ENCODE measurements around the gene MAP2K6. TPM values are rescaled to one million over a fixed set of nuclear protein-coding genes. Genes with fewer than 3 reads are reported as not detected.

The MAP2K6 gene
- polyA plus RNA-seq, 1 donor (not counting 4 experiments of a cell fraction or from before 2014, with no cell fraction given): 0.39 TPM

GRCh38 chr17:69434164-69434579, 19.7 kb downstream of the MAP2K6 start:
- DNase-seq (ENCODE audit: low read depth, low spot score) (peak; percentile 45), FAIRE-seq (peak; percentile 85)
- Histone ChIP-seq H3K79me2 (ENCODE audit: control insufficient read depth, insufficient read depth, low read length) (no peaks in the 10 kb centered on the region), H3K27me3 (ENCODE audit: control insufficient read depth, extremely low read depth, insufficient read depth, low read length) (no peaks in the 10 kb centered on the region), H4K20me1 (ENCODE audit: control insufficient read depth, extremely low read depth, insufficient read depth, low read length) (no peaks in the 10 kb centered on the region), H3K9ac (ENCODE audit: control insufficient read depth, extremely low read depth, insufficient read depth, low read length) (no peak overlapping the region), H3K36me3 (ENCODE audit: control insufficient read depth in 2 of 2, extremely low read depth in 1 of 2, insufficient read depth in 2 of 2, low read length in 2 of 2) (no peaks in the 10 kb centered on the region), H3K9me1 (ENCODE audit: control insufficient read depth, extremely low read depth, insufficient read depth, low read length) (no peaks in the 10 kb centered on the region), H3K27ac (ENCODE audit: control insufficient read depth, insufficient read depth, low read length) (no peak overlapping the region), H3K4me1 (ENCODE audit: control insufficient read depth, extremely low read depth, insufficient read depth, low read length) (peaks cover 21% of the 10 kb centered on the region), H3K4me3 (ENCODE audit: control insufficient read depth in 2 of 3, extremely low read depth in 1 of 3, insufficient read depth in 2 of 3, low read depth in 1 of 3, low read length in 3 of 3) (no peak overlapping the region), H2AFZ (ENCODE audit: control insufficient read depth, low read length) (peak overlapping the region; percentile 52), H3K9me3 (ENCODE audit: control insufficient read depth, low read depth, low read length) (no peaks in the 10 kb centered on the region), H3K4me2 (ENCODE audit: control insufficient read depth, extremely low read depth, insufficient read depth, low read depth, low read length) (peak overlapping the region; percentile 27)
- TF ChIP-seq EZH2 (IDR thresholded peaks at IDR 0.05; ENCODE audit: low read length): no peak
- TF ChIP-seq, protein P1, sequence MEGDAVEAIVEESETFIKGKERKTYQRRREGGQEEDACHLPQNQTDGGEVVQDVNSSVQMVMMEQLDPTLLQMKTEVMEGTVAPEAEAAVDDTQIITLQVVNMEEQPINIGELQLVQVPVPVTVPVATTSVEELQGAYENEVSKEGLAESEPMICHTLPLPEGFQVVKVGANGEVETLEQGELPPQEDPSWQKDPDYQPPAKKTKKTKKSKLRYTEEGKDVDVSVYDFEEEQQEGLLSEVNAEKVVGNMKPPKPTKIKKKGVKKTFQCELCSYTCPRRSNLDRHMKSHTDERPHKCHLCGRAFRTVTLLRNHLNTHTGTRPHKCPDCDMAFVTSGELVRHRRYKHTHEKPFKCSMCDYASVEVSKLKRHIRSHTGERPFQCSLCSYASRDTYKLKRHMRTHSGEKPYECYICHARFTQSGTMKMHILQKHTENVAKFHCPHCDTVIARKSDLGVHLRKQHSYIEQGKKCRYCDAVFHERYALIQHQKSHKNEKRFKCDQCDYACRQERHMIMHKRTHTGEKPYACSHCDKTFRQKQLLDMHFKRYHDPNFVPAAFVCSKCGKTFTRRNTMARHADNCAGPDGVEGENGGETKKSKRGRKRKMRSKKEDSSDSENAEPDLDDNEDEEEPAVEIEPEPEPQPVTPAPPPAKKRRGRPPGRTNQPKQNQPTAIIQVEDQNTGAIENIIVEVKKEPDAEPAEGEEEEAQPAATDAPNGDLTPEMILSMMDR (optimal IDR thresholded peaks at IDR 0.05 in 1 of 3, IDR thresholded peaks at IDR 0.05 in 1 of 3, conservative IDR thresholded peaks at IDR 0.05 in 1 of 3; ENCODE audit: extremely low read depth in 1 of 3, insufficient read depth in 2 of 3, low read length in 3 of 3): no peak
- dilution Hi-C loops (cut with MboI; ENCODE audit: extremely low pct_ligation_motif_present, low sequenced_read_pairs): no loop called here

DNA sequence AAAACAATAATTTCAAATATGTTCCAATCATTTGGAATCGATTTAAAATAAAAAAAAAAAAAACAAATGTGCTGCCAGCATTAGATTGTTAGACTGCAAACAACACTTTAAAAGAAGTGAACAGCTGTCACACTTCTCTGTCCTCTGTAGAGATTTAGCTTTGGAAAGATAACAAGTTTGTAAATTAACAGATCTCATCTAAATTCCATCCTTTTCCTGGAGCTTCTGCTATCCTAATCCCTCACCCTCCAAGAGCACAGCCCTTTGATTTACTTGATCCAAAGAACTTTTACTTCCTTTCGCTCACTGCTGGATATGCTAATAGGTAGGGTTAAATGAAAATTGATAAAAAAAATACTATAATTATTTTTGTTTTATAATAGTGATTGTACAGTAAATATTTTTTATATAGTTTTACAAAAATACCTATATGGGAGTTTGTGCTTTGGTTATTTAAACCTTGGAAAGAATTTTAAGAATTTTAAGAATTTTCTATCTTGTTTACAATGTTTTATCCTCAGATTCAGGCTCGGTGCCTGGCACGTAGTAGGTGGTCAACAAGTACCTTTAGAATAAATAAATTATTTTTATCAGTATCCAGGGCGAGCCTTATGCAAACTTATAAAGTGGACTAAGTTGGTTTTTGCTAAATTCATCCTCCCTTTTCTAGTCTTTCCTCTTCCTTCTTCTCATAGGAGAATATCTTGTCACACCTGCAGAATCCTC, 21.6 kb downstream of the MAP2K6 start:
- no peaks in the 10 kb centered on the region for H3K9me3 ChIP-seq (ENCODE audit: control insufficient read depth, low read depth, low read length)
- no peak overlapping the region for H3K4me3 ChIP-seq (ENCODE audit: control insufficient read depth in 2 of 3, extremely low read depth in 1 of 3, insufficient read depth in 2 of 3, low read depth in 1 of 3, low read length in 3 of 3)
- peaks cover 7% of the 10 kb centered on the region for H3K4me1 ChIP-seq (ENCODE audit: control insufficient read depth, extremely low read depth, insufficient read depth, low read length)
- no peak for DNase-seq (ENCODE audit: low read depth, low spot score)
- H3K27ac ChIP-seq (ENCODE audit: control insufficient read depth, insufficient read depth, low read length): no peak overlapping the region
- no peak for TF ChIP-seq EZH2 (IDR thresholded peaks at IDR 0.05; ENCODE audit: low read length)
- TF ChIP-seq, protein P1 (optimal IDR thresholded peaks at IDR 0.05 in 1 of 3, IDR thresholded peaks at IDR 0.05 in 1 of 3, conservative IDR thresholded peaks at IDR 0.05 in 1 of 3; ENCODE audit: extremely low read depth in 1 of 3, insufficient read depth in 2 of 3, low read length in 3 of 3): no peak
- no peaks in the 10 kb centered on the region for H3K36me3 ChIP-seq (ENCODE audit: control insufficient read depth in 2 of 2, extremely low read depth in 1 of 2, insufficient read depth in 2 of 2, low read length in 2 of 2)
- H2AFZ ChIP-seq (ENCODE audit: control insufficient read depth, low read length): no peak overlapping the region
- no peaks in the 10 kb centered on the region for H3K27me3 ChIP-seq (ENCODE audit: control insufficient read depth, extremely low read depth, insufficient read depth, low read length)
- dilution Hi-C loops (cut with MboI; ENCODE audit: extremely low pct_ligation_motif_present, low sequenced_read_pairs): no loop called here
- no peak for FAIRE-seq
- no peaks in the 10 kb centered on the region for H4K20me1 ChIP-seq (ENCODE audit: control insufficient read depth, extremely low read depth, insufficient read depth, low read length)
- H3K79me2 ChIP-seq (ENCODE audit: control insufficient read depth, insufficient read depth, low read length): no peaks in the 10 kb centered on the region
- H3K9me1 ChIP-seq (ENCODE audit: control insufficient read depth, extremely low read depth, insufficient read depth, low read length): no peaks in the 10 kb centered on the region
- no peak overlapping the region for H3K9ac ChIP-seq (ENCODE audit: control insufficient read depth, extremely low read depth, insufficient read depth, low read length)
- no peak overlapping the region for H3K4me2 ChIP-seq (ENCODE audit: control insufficient read depth, extremely low read depth, insufficient read depth, low read depth, low read length)

All from keratinocyte (primary cell).